NCI-H748 (cell line): Measurements from ENCODE around the gene SPECC1.
"Not testable (repeated sequence)": the region's sequence is repeated elsewhere in the genome, so short reads cannot be mapped to it uniquely, and the experiment has no call there.

ENCODE experiments used
- DNase-seq: peaks from one replicate; lab custom pipeline; 2025; ENCODE audit not compliant: unreplicated experiment; lab: John Stamatoyannopoulos, UW

Gene SPECC1

GRCh38 chr17:20067711-20068110 lies 58.6 kb downstream of the SPECC1 start:
- DNase-seq: no peak

DNA sequence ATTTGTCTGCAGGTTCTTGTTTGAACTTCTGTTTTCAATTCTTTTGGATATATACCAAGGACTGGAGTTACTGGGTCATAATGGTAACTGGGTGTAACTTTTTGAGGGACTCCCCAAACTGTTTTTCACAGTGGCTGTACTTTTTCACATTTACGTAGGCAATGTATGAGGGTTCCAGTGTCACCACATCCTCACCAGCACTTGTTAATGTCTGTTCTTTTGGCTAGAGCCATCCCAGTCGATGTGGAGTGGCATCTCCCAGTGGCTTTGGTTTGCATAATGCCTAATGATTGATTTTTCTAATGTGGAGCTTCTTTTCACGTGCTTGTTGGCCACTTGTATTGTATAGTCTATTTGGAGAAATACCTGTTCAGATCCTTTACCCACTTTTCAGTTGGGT lies 59.3 kb downstream of the SPECC1 start:
- no peak for DNase-seq

GRCh38 chr17:20071824-20072691 lies 62.9 kb downstream of the SPECC1 start:
- DNase-seq: no peak

DNA sequence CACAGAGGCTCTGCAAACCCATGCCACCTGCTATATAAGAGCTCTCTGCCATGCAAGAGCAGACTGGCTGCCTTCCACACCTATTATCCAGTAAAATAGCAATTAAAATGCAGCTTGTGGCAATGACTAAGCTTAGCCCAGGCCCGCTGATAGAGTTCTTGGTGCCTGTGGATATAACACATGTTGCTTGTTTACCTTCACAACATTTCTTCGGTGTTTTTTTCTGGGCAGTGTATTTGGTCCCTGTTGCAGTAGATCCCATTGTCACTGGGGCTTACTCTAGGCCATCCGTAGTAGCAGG lies 63.5 kb downstream of the SPECC1 start:
- DNase-seq: no peak

DNA sequence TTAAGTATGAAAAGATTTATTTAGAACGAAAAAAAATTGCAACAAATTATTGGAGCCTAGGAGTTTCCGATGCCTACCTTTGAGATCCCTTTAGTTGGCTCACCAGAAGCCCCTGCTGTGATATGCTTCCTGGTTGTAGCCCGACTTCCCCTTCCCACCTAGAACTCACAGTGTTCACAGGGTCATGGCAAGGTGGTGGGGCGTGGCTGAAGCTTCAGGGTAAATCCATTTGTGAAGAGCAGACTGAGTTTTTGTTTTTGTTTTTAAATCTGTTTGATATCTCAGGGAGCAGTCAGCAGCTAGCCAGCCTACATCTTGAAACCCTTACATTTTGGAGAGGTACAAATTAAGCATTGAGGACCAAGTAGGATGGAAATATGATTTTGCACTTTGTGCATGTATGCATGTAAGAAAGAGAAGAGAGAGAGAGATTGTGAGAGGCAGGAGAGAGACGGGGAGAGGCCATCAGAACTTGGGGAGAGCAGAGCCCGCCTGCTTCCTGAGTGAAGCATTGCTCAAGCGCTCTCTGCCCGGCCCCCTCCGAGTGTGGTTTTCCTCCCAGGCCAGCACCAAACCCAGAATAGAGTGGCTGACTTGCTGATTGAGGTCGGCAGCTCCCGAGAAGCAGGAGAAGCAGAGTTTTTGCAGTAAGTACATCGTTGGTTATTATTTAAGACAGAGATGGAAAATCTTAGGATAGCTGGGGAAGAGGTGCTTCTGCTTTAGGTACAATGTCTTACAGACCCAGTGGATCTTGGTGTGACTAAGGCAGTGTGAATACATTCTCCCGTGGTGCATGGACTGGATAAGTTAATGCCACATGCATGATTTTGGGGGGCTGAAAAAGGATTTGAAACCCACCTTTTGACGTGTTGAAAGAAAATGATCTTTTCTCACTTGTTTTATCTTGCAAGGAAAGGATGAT lies 64.2 kb downstream of the SPECC1 start:
- DNase-seq: no peak

DNA sequence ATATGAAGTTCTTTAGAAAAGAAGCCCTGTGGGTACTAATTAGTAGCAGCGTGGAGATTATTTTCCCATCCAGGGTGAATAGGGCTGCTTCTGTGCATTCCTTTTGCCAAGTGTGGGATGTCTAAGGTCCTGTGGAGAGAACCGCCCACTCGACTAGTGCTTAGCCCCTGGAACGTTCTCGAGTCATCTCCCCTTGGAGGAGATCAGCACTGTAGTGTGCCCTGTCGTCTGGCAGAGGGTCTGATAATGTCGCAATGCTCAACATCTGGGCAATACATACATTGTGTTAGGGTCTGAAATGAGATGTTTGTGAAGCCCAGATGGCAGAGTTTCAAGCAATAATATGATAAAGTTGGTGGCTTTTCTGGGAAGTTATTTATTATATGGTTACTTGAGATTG lies 64.8 kb downstream of the SPECC1 start:
- no peak for DNase-seq

- no peak for DNase-seq
These were observed 65.3 kb downstream of the SPECC1 start for GRCh38 chr17:20074489-20074888.

DNA sequence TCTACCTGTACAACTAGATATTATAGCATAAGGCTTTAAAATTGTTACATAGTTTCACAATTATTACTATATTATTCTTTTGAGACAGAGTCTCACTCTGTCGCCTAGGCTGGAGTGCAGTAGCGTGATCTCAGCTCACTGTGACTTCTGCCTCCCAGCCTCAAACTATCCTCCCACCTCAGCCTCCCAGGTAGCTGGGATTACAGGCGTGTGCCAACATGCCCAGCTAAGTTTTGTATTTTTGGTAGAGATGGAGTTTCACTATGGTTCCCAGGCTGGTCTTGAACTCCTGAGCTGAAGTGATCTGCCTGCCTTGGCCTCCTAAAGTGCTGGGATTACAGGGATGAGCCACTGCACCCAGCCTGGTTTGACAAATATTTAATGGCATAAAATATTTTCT lies 67.0 kb downstream of the SPECC1 start:
- DNase-seq: not testable (repeated sequence)

GRCh38 chr17:20077978-20078685 lies 69.0 kb downstream of the SPECC1 start:
- no peak for DNase-seq

DNA sequence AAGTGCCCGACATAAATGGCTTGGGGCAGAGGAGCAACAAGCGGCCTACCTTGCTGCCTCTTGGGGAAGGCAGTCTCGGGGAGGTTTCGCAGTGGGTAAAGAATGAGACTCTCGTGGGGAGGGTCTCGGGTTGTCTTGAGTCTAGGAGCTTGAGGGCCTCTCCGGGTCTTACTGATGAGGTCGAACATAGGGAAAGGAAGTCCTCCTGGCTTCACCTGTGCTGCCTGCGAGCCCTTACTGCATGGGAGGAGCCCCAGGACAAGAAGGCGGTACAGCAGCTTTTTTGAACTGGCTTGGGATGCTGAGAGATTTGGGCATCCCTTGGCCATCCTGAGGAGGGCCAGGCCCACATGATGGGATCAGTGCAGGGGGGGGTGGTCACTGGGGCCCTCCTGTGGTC lies 71.4 kb downstream of the SPECC1 start:
- DNase-seq: no peak

DNA sequence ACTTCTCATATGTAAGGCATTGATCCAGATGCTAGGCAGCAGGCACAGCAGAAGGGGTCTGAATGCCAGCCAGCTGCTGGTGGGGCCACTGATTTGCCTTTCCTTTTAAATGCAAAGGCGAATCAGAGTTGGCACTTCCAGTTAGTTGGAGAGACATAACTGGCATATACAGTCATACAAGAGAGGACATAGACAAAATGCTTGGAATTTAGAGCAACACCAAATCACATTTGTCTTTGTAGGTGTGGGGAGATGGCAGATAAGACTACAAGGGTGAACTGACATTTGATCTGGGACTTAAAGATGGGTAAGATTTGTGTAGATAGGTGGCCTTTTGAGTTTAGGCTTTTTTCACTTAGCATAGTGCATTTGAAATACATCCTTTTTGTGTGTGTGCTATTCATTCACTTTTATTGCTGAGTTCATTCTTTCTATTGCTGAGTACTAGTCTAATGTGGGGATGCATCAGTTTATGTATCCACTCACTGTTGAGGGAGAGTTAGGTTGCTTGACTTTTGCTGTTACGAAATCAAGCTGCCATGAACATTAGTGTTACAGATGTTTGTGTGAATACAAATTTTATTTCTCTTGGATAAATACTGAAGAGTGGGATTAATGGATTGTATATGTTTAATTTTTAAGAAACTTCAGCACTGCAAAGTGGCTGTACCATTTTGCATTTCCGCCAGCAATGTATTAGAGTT lies 74.1 kb downstream of the SPECC1 start:
- DNase-seq: no peak

DNA sequence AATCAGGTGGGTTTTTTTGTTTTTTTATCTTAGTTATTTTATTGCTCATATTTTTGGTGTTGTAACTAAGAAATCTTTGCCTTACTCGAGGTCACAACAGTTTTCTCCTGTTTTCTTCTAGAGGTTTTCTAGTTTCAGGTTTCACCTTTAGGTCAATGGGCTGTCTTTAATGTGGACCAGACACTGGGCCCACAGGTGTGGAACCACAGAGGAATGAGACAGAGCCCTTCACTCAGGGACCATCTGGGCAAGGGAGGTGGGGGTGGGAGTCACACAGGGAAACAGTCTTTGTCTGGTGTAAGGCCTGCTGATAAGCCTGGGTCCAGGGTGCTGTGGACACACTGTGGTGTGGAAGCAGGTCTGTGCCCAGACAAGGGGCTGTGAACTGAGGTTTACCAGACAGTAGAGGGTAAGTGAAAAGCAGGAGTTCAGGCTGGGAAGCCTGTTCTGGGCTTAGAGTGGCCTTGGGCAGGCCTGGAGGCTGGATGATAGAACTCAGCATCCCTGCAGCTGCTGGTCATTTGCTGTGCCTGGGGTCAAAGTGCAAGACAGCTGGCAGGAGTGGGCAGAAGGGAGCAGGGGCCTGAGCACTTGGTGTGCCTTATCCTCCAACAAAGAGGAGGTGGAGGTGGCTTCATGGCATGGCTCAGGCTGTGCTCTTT lies 75.6 kb downstream of the SPECC1 start:
- DNase-seq: no peak

GRCh38 chr17:20085283-20085845 lies 76.2 kb downstream of the SPECC1 start:
- DNase-seq: no peak

DNA sequence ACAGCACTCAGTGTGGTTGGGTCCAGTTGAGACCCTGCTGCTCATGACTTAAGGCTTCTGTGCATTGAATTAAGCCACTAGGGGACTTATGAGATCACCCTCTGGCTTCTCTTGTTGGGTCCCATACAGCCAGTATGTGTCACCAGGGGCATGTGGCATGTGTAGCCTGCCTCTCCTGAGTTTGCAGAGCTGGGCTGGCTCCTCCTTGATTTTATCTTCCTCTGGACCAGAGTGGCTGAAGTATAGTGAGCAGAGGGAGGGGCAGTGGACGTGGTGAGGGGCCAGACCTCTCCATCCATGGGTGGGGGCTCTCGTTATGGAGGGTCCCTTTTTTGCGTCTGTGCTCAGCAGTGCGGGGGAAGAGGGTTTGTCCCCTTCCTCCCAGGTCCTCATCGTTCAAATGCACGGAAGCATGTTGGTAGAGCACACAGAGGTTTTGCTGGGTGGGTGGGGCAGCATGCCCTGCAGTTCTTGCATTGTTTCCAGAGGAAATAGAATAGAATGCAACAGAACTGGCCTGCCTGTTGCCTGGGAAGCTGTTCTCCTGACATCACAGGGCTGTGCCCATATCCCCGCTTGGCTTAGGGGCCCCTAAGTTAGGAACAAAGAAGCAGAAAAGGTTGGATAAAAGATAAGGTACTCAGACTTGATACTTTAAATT lies 77.4 kb downstream of the SPECC1 start:
- DNase-seq: no peak

DNA sequence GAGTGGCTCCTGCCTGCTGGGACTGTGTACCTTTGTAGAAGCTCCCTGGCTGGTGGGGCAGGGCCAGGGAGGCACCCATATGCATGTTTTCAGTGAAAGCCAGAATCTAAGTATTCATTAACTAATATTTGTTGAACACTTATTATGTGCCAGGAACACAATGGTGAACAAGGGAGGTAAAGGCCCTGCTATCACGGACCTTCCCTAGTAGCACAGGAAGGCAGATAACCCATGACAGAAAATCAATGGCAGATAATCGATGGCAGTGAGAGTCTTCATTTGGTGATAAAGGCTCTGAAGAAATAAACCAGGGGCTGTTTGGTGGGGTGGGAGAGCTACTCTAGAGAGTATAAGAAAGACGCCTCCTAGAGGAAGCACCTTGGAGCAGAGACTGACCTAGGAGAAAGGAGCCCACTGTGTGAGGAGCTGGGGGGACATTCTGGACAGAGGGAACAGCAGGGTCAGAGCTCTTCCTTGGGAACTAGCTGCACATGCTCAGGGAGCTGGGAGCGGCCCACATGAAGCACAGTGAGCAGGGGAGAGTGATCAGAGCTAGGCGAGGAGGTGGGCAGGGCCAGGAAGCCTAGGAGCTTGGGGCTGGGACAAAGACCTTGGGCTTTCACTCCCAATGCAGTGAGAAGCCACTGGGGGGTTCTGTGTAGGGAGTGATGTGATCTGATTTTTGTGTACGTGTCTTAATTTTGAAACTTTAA lies 78.5 kb downstream of the SPECC1 start:
- no peak for DNase-seq

GRCh38 chr17:20089756-20090547 lies 80.8 kb downstream of the SPECC1 start:
- DNase-seq: no peak

DNA sequence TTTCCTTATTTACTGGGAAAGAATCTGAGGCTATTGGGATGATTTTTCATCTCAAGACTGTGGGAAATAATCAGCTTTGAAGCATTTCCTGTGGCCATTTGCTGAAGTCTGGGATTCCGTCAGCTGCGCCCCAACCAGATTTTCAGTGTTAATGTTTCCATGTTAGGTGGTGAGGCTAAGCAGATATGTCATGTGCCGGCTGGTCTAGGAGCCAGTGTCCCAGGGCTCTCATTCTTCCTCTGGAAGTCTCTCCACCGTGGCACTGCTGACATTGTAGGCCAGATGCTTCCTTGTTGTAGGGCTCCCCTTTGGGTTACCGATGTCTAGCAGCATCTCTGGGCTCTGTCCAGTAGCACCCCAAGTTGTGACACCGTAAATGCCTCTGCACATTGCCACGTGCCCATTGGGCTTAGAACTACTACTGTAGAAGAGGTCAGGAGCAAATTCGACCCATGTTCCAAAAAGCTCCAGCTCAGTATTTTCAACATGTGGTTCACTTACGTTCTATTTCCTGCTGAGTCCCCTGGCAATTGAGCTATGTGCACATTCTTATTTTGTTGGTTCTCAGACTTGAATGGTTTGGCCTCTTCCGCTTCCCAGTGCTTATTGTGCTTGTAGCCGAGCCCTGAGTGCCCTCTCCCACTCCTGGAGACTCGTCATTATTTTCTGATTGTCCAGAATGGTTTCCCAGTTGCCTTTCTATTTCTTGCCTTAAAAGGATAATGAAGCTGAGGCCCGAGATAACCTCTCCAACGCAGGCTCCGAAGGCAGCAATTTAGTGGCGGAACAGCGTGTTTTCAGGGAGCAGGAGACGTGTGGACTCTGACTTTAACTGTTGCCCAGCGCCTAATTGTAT lies 82.2 kb downstream of the SPECC1 start:
- no peak for DNase-seq
